ENCODE measurements around the gene KLK3. TPM values are rescaled to one million over a fixed set of nuclear protein-coding genes. Genes with fewer than 3 reads are reported as not detected.

KLK3 gene
- total and polyA plus RNA-seq, 2 of the 13 experiments (the other 11 are each of a cell fraction or from before 2014, with no cell fraction given): not detected

- 0 out of 2 replicates have a peak, but pooled peaks have one; percentile 36 for TF ChIP-seq ZHX2 (IDR thresholded peaks at IDR 0.05; ENCODE audit: low read depth)
- no peak for TF ChIP-seq ZHX2 (CRISPR knock-in tag; IDR thresholded peaks at IDR 0.05; ENCODE audit: borderline replicate concordance)
- TF ChIP-seq EEA1 (CRISPR knock-in tag; IDR thresholded peaks at IDR 0.05; ENCODE audit: borderline replicate concordance): no peak
- TF ChIP-seq JARID2 (CRISPR knock-in tag; IDR thresholded peaks at IDR 0.05; ENCODE audit: insufficient replicate concordance): no peak
- TF ChIP-seq FOSL2 (CRISPR knock-in tag; IDR thresholded peaks at IDR 0.05): 0 out of 2 replicates have a peak, but pooled peaks have one; percentile 8
- no peak for TF ChIP-seq ZNF234 (CRISPR knock-in tag; conservative IDR thresholded peaks at IDR 0.05)
- TF ChIP-seq NONO (IDR thresholded peaks at IDR 0.05): no peak
- no peak for TF ChIP-seq NONO (CRISPR knock-in tag; conservative IDR thresholded peaks at IDR 0.05)
- no peak for TF ChIP-seq MNT (IDR thresholded peaks at IDR 0.05)
- peak; percentile 53 for TF ChIP-seq ZNF574 (CRISPR knock-in tag; IDR thresholded peaks at IDR 0.05)
- no peak for TF ChIP-seq REXO4 (CRISPR knock-in tag; IDR thresholded peaks at IDR 0.05; ENCODE audit: borderline replicate concordance)
- TF ChIP-seq MEIS1 (CRISPR knock-in tag; IDR thresholded peaks at IDR 0.05; ENCODE audit: borderline replicate concordance): no peak
- no peak for TF ChIP-seq ZNF562 (CRISPR knock-in tag; IDR thresholded peaks at IDR 0.05; ENCODE audit: borderline replicate concordance)
- TF ChIP-seq ZNF629 (CRISPR knock-in tag; conservative IDR thresholded peaks at IDR 0.05): 0 out of 2 replicates have a peak, but pooled peaks have one; percentile 39
- no peak for TF ChIP-seq ZNF260 (CRISPR knock-in tag; IDR thresholded peaks at IDR 0.05; ENCODE audit: borderline replicate concordance, low read depth)
- TF ChIP-seq NFE2L2 (IDR thresholded peaks at IDR 0.05; ENCODE audit: low read length): no peak
- TF ChIP-seq KAT7 (CRISPR knock-in tag; IDR thresholded peaks at IDR 0.05; ENCODE audit: borderline replicate concordance): no peak
- no peak for TF ChIP-seq PHF20 (CRISPR knock-in tag; IDR thresholded peaks at IDR 0.05)
- TF ChIP-seq HES4 (CRISPR knock-in tag; IDR thresholded peaks at IDR 0.05; ENCODE audit: borderline replicate concordance): no peak
Measured at GRCh38 chr19:50835785-50836542, 18.8 kb upstream of the KLK3 start (continued).

All from HepG2 (cell line).